Measurements from ENCODE around the gene CCDC112. TPM values are rescaled to one million over a fixed set of nuclear protein-coding genes. Genes with fewer than 3 reads are reported as not detected.

Gene CCDC112
- total and polyA plus RNA-seq, 2 donors (not counting 3 experiments of a cell fraction or from before 2014, with no cell fraction given), result 2.4 to 9.6 TPM

DNA sequence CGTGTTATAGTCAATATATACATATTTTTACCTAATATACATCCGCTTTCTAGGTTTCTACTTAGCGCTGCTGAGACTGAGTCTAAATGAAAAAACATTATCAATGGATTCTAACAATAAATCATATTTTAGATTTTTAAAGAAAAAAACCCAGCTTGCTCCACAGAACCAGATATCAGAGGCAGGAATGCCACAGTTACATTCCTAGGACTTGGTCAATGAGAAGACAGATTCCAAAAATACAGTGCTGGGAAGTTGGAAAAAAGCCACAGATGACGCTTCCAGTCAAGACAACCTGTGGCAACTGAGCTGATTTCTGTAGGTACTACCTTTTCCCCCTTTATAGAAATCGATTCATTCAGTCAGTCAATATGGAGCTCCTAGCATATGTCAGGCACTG, 577 bp upstream of the CCDC112 start:
- no peak overlapping the region for H2AFZ ChIP-seq (ENCODE audit: low read depth, low read length)
- no peak overlapping the region for H3K9ac ChIP-seq (replicated peaks; ENCODE audit: extremely low read depth, insufficient read depth, low read length)
- ChIA-PET CTCF (interaction anchor here (1.3 to 4.2 kb wide), 3 partner anchors 12 to 33 kb away, joined by 4 to 24 read pairs (median 6); no protein-coding TSS in a partner anchor), POLR2A (no interaction called here)
- no peaks in the 10 kb centered on the region for H3K9me1 ChIP-seq (replicated peaks; ENCODE audit: control insufficient read depth, extremely low read depth, insufficient read depth, low read length)
- H3K36me3 ChIP-seq (ENCODE audit: control insufficient read depth in 2 of 2, extremely low read depth in 1 of 2, insufficient read depth in 2 of 2, low read length in 2 of 2), result no peaks in the 10 kb centered on the region
- H3K4me1 ChIP-seq (ENCODE audit: control insufficient read depth, extremely low read depth, insufficient read depth, low read length), result peaks cover 9% of the 10 kb centered on the region
- intact Hi-C loops (cut with micrococcal nuclease), result loop anchor here (2.0 to 5.0 kb wide), 2 partner anchors 34 to 545 kb away; partner anchors contain the start of genes AP3S1, ATG12 and PGGT1B
- DNase-seq (ENCODE audit: low read depth, low spot score), result peak; percentile 15
- no peaks in the 10 kb centered on the region for H3K9me3 ChIP-seq (replicated peaks; ENCODE audit: control insufficient read depth, insufficient read depth, low read length)
- no TSS peak for BruUV-seq (replicated peaks)
- no peak for FAIRE-seq
- H3K27ac ChIP-seq (ENCODE audit: insufficient read depth, low read depth, low read length), result no peak overlapping the region
- dilution Hi-C loops (cut with MboI; ENCODE audit: extremely low pct_ligation_motif_present, low sequenced_read_pairs), result no loop called here
- peaks cover 23% of the 10 kb centered on the region for H3K79me2 ChIP-seq (ENCODE audit: control insufficient read depth, insufficient read depth, low read length)
- no peak overlapping the region for H3K4me3 ChIP-seq (replicated peaks in 1 of 3; ENCODE audit: insufficient read depth in 1 of 3, low read depth in 1 of 3, low read length in 3 of 3)
- no peak for TF ChIP-seq GATA2 (IDR thresholded peaks at IDR 0.05; ENCODE audit: insufficient read depth, insufficient read length, low read depth, low read length)
- no peak for TF ChIP-seq MYC (IDR thresholded peaks at IDR 0.05; ENCODE audit: low read depth, low read length)
- TF ChIP-seq JUN (IDR thresholded peaks at IDR 0.05; ENCODE audit: borderline replicate concordance, insufficient read depth, insufficient read length, low read depth), result no peak
- TF ChIP-seq POLR2AphosphoS5 (IDR thresholded peaks at IDR 0.05; ENCODE audit: insufficient read depth, low read depth, low read length), result no peak
- H3K4me2 ChIP-seq (ENCODE audit: insufficient read depth, low read length), result peak overlapping the region; percentile 51
- H4K20me1 ChIP-seq (replicated peaks; ENCODE audit: control insufficient read depth, extremely low read depth, insufficient read depth, low read length), result no peaks in the 10 kb centered on the region
- H3K27me3 ChIP-seq (ENCODE audit: control insufficient read depth in 2 of 2, insufficient read depth in 2 of 2, low read length in 2 of 2), result peaks cover 0 to 2% of the 10 kb centered on the region in 2 experiments

DNA sequence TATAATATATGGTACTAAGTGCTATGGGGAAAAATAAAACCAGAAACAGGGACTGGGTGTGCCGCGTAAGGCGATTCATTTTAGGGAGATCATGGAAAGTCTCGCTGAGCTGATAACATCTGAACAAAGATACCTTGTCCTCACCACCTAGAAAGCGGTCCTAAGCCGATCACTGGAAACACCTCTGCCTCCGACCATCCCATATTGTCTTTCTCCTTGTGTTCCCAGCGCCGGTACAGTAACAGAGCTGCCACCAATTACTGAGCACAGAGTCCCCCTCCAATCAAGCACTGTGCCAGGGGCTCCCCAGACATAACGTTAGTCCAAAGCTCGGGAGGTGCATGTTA, 704 bp downstream of the CCDC112 start:
- no peak for TF ChIP-seq POLR2A (IDR thresholded peaks at IDR 0.05; ENCODE audit: low read depth, low read length)
- TF ChIP-seq GATA2 (IDR thresholded peaks at IDR 0.05; ENCODE audit: insufficient read depth, insufficient read length, low read depth, low read length), result peak; percentile 42
- TF ChIP-seq JUN (IDR thresholded peaks at IDR 0.05; ENCODE audit: borderline replicate concordance, insufficient read depth, insufficient read length, low read depth), result no peak
- Histone ChIP-seq H2AFZ (ENCODE audit: low read depth, low read length) (peak overlapping the region; percentile 96), H3K27ac (ENCODE audit: insufficient read depth, low read depth, low read length) (no peak overlapping the region), H3K4me3 (replicated peaks in 1 of 3; ENCODE audit: insufficient read depth in 1 of 3, low read depth in 1 of 3, low read length in 3 of 3) (peak overlapping the region; percentile 91 to 93 (median 92)), H3K9me3 (replicated peaks; ENCODE audit: control insufficient read depth, insufficient read depth, low read length) (no peaks in the 10 kb centered on the region), H3K4me2 (ENCODE audit: insufficient read depth, low read length) (peak overlapping the region; percentile 72), H3K27me3 (ENCODE audit: control insufficient read depth in 2 of 2, insufficient read depth in 2 of 2, low read length in 2 of 2) (peaks cover 0 to 2% of the 10 kb centered on the region in 2 experiments), H3K4me1 (ENCODE audit: control insufficient read depth, extremely low read depth, insufficient read depth, low read length) (peaks cover 9% of the 10 kb centered on the region), H3K9me1 (replicated peaks; ENCODE audit: control insufficient read depth, extremely low read depth, insufficient read depth, low read length) (no peaks in the 10 kb centered on the region), H4K20me1 (replicated peaks; ENCODE audit: control insufficient read depth, extremely low read depth, insufficient read depth, low read length) (no peaks in the 10 kb centered on the region), H3K9ac (replicated peaks; ENCODE audit: extremely low read depth, insufficient read depth, low read length) (peak overlapping the region; percentile 83), H3K36me3 (ENCODE audit: control insufficient read depth in 2 of 2, extremely low read depth in 1 of 2, insufficient read depth in 2 of 2, low read length in 2 of 2) (no peaks in the 10 kb centered on the region), H3K79me2 (ENCODE audit: control insufficient read depth, insufficient read depth, low read length) (peaks cover 23% of the 10 kb centered on the region)
- ChIA-PET POLR2A (no interaction called here), CTCF (interaction anchor here (1.6 to 4.2 kb wide), 3 partner anchors 9 to 17 kb away, joined by 5 to 24 read pairs (median 6); no protein-coding TSS in a partner anchor)
- DNase-seq (ENCODE audit: low read depth, low spot score) (no peak), FAIRE-seq (peak; percentile 28)
- dilution Hi-C loops (cut with MboI; ENCODE audit: extremely low pct_ligation_motif_present, low sequenced_read_pairs), result no loop called here
- BruUV-seq (replicated peaks), result TSS peak; percentile 26
- intact Hi-C loops (cut with micrococcal nuclease), result loop anchor here (2.0 to 5.0 kb wide), 2 partner anchors 33 to 547 kb away; partner anchors contain the start of genes AP3S1, ATG12 and PGGT1B

Measured in endothelial cell of umbilical vein (primary cell).